A673 (cell line): ENCODE results near the gene SKAP1.

Source experiments
- CTCF ChIP-seq: fragments of 300-800, 200-600 bp; sonication (generic); conservative IDR thresholded peaks from 2 replicates; pipeline ENCODE4 v1.5.1; 2017; ENCODE audit warnings: low read depth, mild to moderate bottlenecking, antibody characterized with exemption, low read length, moderate library complexity, mixed read lengths
- EZH2 ChIP-seq: fragments of 200-600 bp; sonication (generic); IDR thresholded peaks from 2 replicates; pipeline ENCODE4 v1.6.1; 2017; ENCODE audit warnings: borderline replicate concordance, low read depth, mild to moderate bottlenecking, mixed read lengths, antibody characterized with exemption, low read length; ENCODE audit not compliant: poor library complexity, severe bottlenecking

- TF ChIP-seq CTCF (no peak), EZH2 (no peak)
Observed at GRCh38 chr17:48258331-48258730, 171.7 kb downstream of the SKAP1 start.
